A549 (cell line): Measurements from ENCODE around the gene WDR20. TPM values are rescaled to one million over a fixed set of nuclear protein-coding genes. Genes with fewer than 3 reads are reported as not detected.

ENCODE experiments used
- ATAC-seq, 2 experiments: fragments of 200-7000 bp in 1 of 2; fragments of >200 bp in 1 of 2; cut with Nextera tagmentation in 1 of 2; cut with Tn5 transposase in 1 of 2; 3 replicates each; pipeline versions ENCODE4 v1.8.0 to v1.9.1; 2018 to 2020; ENCODE audit warnings: mild to moderate bottlenecking in 1 of 2, moderate library complexity in 1 of 2
- CTCF ChIA-PET: fragments of 300-600 bp; sonication (Branson Sonifier 250); formaldehyde crosslinking; extraction: SDS; loops from one replicate; lab custom pipeline; 2021; ENCODE audit warnings: antibody characterized with exemption, inconsistent platforms; lab: Yijun Ruan, JAX
- POLR2A ChIA-PET: fragments of 350-600 bp; formaldehyde crosslinking; extraction: SDS; loops from one replicate; lab custom pipeline; 2021; ENCODE audit warnings: antibody characterized with exemption, inconsistent platforms; lab: Yijun Ruan, JAX
- DNase-seq, 2 experiments: peaks; one replicate each; pipeline versions ENCODE4 v3.0.0 to v3.0.0-alpha.2; 2011 to 2016; ENCODE audit warnings: low read depth in 1 of 2, low spot score in 1 of 2
- FAIRE-seq: peaks from 2 replicates; lab custom pipeline; 2011; peaks lifted over from hg19 to GRCh38; lab: Jason Lieb, UNC
- H3K27ac ChIP-seq, 2 experiments: fragments of >200 bp; sonication (Bioruptor Twin); formaldehyde crosslinking; 3 replicates each; pipeline ENCODE4 v1.5.1; 2016 to 2017
- H3K4me1 ChIP-seq: fragments of >200 bp; sonication (Bioruptor Twin); formaldehyde crosslinking; 3 replicates; pipeline ENCODE4 v1.6.1; 2016
- H3K4me2 ChIP-seq: fragments of >200 bp; sonication (Bioruptor Twin); formaldehyde crosslinking; 3 replicates; pipeline ENCODE4 v1.6.1; 2016
- H3K4me3 ChIP-seq: fragments of >200 bp; sonication (Bioruptor Twin); formaldehyde crosslinking; 3 replicates; pipeline ENCODE4 v1.5.1; 2016
- H3K9me3 ChIP-seq: fragments of >200 bp; sonication (Bioruptor Twin); formaldehyde crosslinking; 3 replicates; pipeline ENCODE4 v1.6.1; 2016
- CBX2 ChIP-seq: fragments of 200-600 bp; sonication (generic); IDR thresholded peaks from 2 replicates; pipeline ENCODE4 v1.6.1; 2016; ENCODE audit warnings: low read depth, mild to moderate bottlenecking, borderline replicate concordance
- CEBPB ChIP-seq, 2 experiments: fragments of >200 bp in 1 of 2; sonication (Bioruptor Twin) in 1 of 2; formaldehyde crosslinking in 1 of 2; IDR thresholded peaks; 2 replicates each; pipeline ENCODE4 v1.6.1; 2012 to 2016
- CHD4 ChIP-seq: fragments of 200-600 bp; sonication (generic); IDR thresholded peaks from 2 replicates; pipeline ENCODE4 v1.6.1; 2016; ENCODE audit warnings: antibody characterized with exemption, mild to moderate bottlenecking, borderline replicate concordance
- EHF ChIP-seq: fragments of 250-450 bp; sonication (Bioruptor Pico); IDR thresholded peaks from 2 replicates; pipeline ENCODE4 v1.5.0; 2020; ENCODE audit warnings: mild to moderate bottlenecking
- FOSB ChIP-seq: fragments of 250-450 bp; sonication (Bioruptor Pico); IDR thresholded peaks from 2 replicates; pipeline ENCODE4 v1.5.0; 2020; ENCODE audit warnings: mild to moderate bottlenecking, moderate library complexity
- GATA3 ChIP-seq: IDR thresholded peaks from 2 replicates; pipeline ENCODE4 v1.6.1; 2012; ENCODE audit warnings: borderline replicate concordance
- HOXB13 ChIP-seq: fragments of 250-450 bp; sonication (Bioruptor Pico); IDR thresholded peaks from 2 replicates; pipeline ENCODE4 v1.5.0; 2020; ENCODE audit warnings: low read depth, mild to moderate bottlenecking, moderate library complexity
- MAZ ChIP-seq: fragments of 150-350 bp; IDR thresholded peaks from 2 replicates; pipeline ENCODE4 v1.6.1; 2014; ENCODE audit warnings: antibody characterized with exemption, low read depth, low read length, borderline replicate concordance
- PBX3 ChIP-seq: IDR thresholded peaks from 2 replicates; pipeline ENCODE4 v1.6.1; 2012
- PHF8 ChIP-seq: fragments of 200-600 bp; sonication (generic); IDR thresholded peaks from 2 replicates; pipeline ENCODE4 v1.6.1; 2016; ENCODE audit warnings: low read depth, mild to moderate bottlenecking, antibody characterized with exemption, moderate library complexity, borderline replicate concordance
- POLR2A ChIP-seq: IDR thresholded peaks from 2 replicates; pipeline ENCODE4 v1.6.1; 2012; ENCODE audit warnings: mild to moderate bottlenecking, low read length
- REST ChIP-seq: fragments of 200-600 bp; sonication (generic); IDR thresholded peaks from 2 replicates; pipeline ENCODE4 v1.6.1; 2016; ENCODE audit warnings: antibody characterized with exemption, mild to moderate bottlenecking, moderate library complexity
- SMC3 ChIP-seq: fragments of >200 bp; sonication (Bioruptor Twin); formaldehyde crosslinking; IDR thresholded peaks from 3 replicates; pipeline ENCODE4 v1.6.1; 2018; ENCODE audit warnings: inconsistent platforms
- TP53 ChIP-seq: fragments of 250-450 bp; sonication (Bioruptor Pico); IDR thresholded peaks from 2 replicates; pipeline ENCODE4 v1.5.0; 2021; ENCODE audit warnings: mild to moderate bottlenecking, moderate library complexity
- USF2 ChIP-seq: fragments of 450-650 bp; IDR thresholded peaks from 2 replicates; pipeline ENCODE4 v1.6.1; 2014; ENCODE audit warnings: antibody characterized with exemption
- ZSCAN20 ChIP-seq: fragments of 250-450 bp; sonication (Bioruptor Pico); IDR thresholded peaks from 2 replicates; pipeline ENCODE4 v1.8.0; 2022; ENCODE audit warnings: mild to moderate bottlenecking, moderate library complexity
- WGBS: methylation state at CpG from one replicate; pipeline ENCODE4 v1.1.6; 2017; ENCODE audit errors: missing lambda C conversion rate; 5-methylcytosine and 5-hydroxymethylcytosine counted together
- polyA plus RNA-seq, 4 experiments: library from polyadenylated mRNA; depleted of rRNA in 3 of 4; stranded (reverse); fragments of >200 nt; fragmentation: RNase III in 1 of 4; extraction: RNeasy Plus Mini Kit Qiagen cat#74134 plus additional on column Dnase treatment in 1 of 4; gene quantifications; 2 replicates in 3 of 4; 3 replicates in 1 of 4; pipeline ENCODE4 v1.2.3, GENCODE V29; 2011 to 2017

WDR20 gene
- polyA plus RNA-seq, 2 of the 4 experiments (the other 2 are of a cell fraction), result 19.5 to 20.6 TPM

- no peak for DNase-seq
- no peak overlapping the region for H3K27ac ChIP-seq
- no peak overlapping the region for H3K4me3 ChIP-seq
- no peaks in the 10 kb centered on the region for H3K4me1 ChIP-seq
- ChIA-PET CTCF (interaction anchor here (0.6 to 1.9 kb wide), 5 partner anchors 9 to 88 kb away, joined by 3 to 5 read pairs (median 4); no protein-coding TSS in a partner anchor), POLR2A (no interaction called here)
- no peak for TF ChIP-seq SMC3
- TF ChIP-seq MAZ, result no peak
- TF ChIP-seq CHD4, result no peak
- TF ChIP-seq PHF8, result no peak
- TF ChIP-seq TP53 (CRISPR knock-in tag), result no peak
- no peak for TF ChIP-seq ZSCAN20 (CRISPR knock-in tag)
- no peak for TF ChIP-seq EHF
- TF ChIP-seq REST, result no peak
- TF ChIP-seq CEBPB (IDR thresholded peaks at IDR 0.05), result no peak
- TF ChIP-seq HOXB13 (CRISPR knock-in tag), result no peak
- no peak for TF ChIP-seq POLR2A
- TF ChIP-seq GATA3, result no peak
- TF ChIP-seq FOSB, result no peak
- TF ChIP-seq CBX2, result no peak
- TF ChIP-seq USF2, result no peak
- no peak for ATAC-seq
- FAIRE-seq, result no peak
- no peaks in the 10 kb centered on the region for H3K9me3 ChIP-seq
- 92% methylated on average over 15 of the region's 15 CpGs for WGBS
- no peak overlapping the region for H3K4me2 ChIP-seq
Measured at GRCh38 chr14:102225936-102226335, 86.2 kb downstream of the WDR20 start.

GRCh38 chr14:102226356-102227125, 86.8 kb downstream of the WDR20 start:
- 94% methylated on average over 26 of the region's 27 CpGs for WGBS

More at GRCh38 chr14:102226356-102227125, 86.8 kb downstream of the WDR20 start:
- no peaks in the 10 kb centered on the region for H3K9me3 ChIP-seq
- no peak for FAIRE-seq
- no peaks in the 10 kb centered on the region for H3K4me1 ChIP-seq
- no peak for DNase-seq
- TF ChIP-seq PBX3, result no peak
- no peak overlapping the region for H3K4me2 ChIP-seq
- CTCF ChIA-PET, result interaction anchor here (0.6 to 1.9 kb wide), 4 partner anchors 10 to 88 kb away, joined by 3 to 5 read pairs (median 4); no protein-coding TSS in a partner anchor
- H3K27ac ChIP-seq, result no peak overlapping the region
- POLR2A ChIA-PET, result no interaction called here
- H3K4me3 ChIP-seq, result no peak overlapping the region
- ATAC-seq, result peak in 1 of 2 experiments; percentile 32; a peak in 3 of 6 replicates
